M059J (cell line): ENCODE results near the gene IL9. TPM values are rescaled to one million over a fixed set of nuclear protein-coding genes. Genes with fewer than 3 reads are reported as not detected.

ENCODE experiments used
- total RNA-seq: library from RNA; depleted of rRNA; stranded (reverse); fragments of >200 nt; shearing (Covaris generic); gene quantifications from 2 replicates; pipeline ENCODE4 v1.2.3, GENCODE V29; 2014; rRNA removed

IL9 gene
- total RNA-seq, 1 experiment from 2014 or later: not detected

Other genes with a start within 250 kb of the IL9 start
- gene SLC25A48, start 61.2 kb downstream of the IL9 start, total RNA-seq: not detected in 2 replicates
- gene LECT2, start 59.1 kb upstream of the IL9 start, total RNA-seq: not detected in 2 replicates
- 567 and 744 TPM in 2 replicates for gene TGFBI, start 133.1 kb upstream of the IL9 start, total RNA-seq
- gene SMAD5, start 237.0 kb upstream of the IL9 start, total RNA-seq: 34.5 and 42.6 TPM in 2 replicates